A549 (cell line): Measurements from ENCODE around the gene KCNQ1. TPM values are rescaled to one million over a fixed set of nuclear protein-coding genes. Genes with fewer than 3 reads are reported as not detected.

Source experiments
- ATAC-seq, 2 experiments: fragments of 200-7000 bp in 1 of 2; fragments of >200 bp in 1 of 2; cut with Nextera tagmentation in 1 of 2; cut with Tn5 transposase in 1 of 2; 3 replicates each; pipeline versions ENCODE4 v1.8.0 to v1.9.1; 2018 to 2020; ENCODE audit warnings: mild to moderate bottlenecking in 1 of 2, moderate library complexity in 1 of 2
- CTCF ChIA-PET: fragments of 300-600 bp; sonication (Branson Sonifier 250); formaldehyde crosslinking; extraction: SDS; loops from one replicate; lab custom pipeline; 2021; ENCODE audit warnings: antibody characterized with exemption, inconsistent platforms; lab: Yijun Ruan, JAX
- POLR2A ChIA-PET: fragments of 350-600 bp; formaldehyde crosslinking; extraction: SDS; loops from one replicate; lab custom pipeline; 2021; ENCODE audit warnings: antibody characterized with exemption, inconsistent platforms; lab: Yijun Ruan, JAX
- DNase-seq, 2 experiments: peaks; one replicate each; pipeline versions ENCODE4 v3.0.0 to v3.0.0-alpha.2; 2011 to 2016; ENCODE audit warnings: low read depth in 1 of 2, low spot score in 1 of 2
- FAIRE-seq: peaks from 2 replicates; lab custom pipeline; 2011; peaks lifted over from hg19 to GRCh38; lab: Jason Lieb, UNC
- H3K27ac ChIP-seq, 2 experiments: fragments of >200 bp; sonication (Bioruptor Twin); formaldehyde crosslinking; 3 replicates each; pipeline ENCODE4 v1.5.1; 2016 to 2017
- H3K4me1 ChIP-seq: fragments of >200 bp; sonication (Bioruptor Twin); formaldehyde crosslinking; 3 replicates; pipeline ENCODE4 v1.6.1; 2016
- H3K4me2 ChIP-seq: fragments of >200 bp; sonication (Bioruptor Twin); formaldehyde crosslinking; 3 replicates; pipeline ENCODE4 v1.6.1; 2016
- H3K4me3 ChIP-seq: fragments of >200 bp; sonication (Bioruptor Twin); formaldehyde crosslinking; 3 replicates; pipeline ENCODE4 v1.5.1; 2016
- H3K9me3 ChIP-seq: fragments of >200 bp; sonication (Bioruptor Twin); formaldehyde crosslinking; 3 replicates; pipeline ENCODE4 v1.6.1; 2016
- BHLHE40 ChIP-seq: IDR thresholded peaks from 2 replicates; pipeline ENCODE4 v1.6.1; 2012; ENCODE audit warnings: low read depth, low read length, inconsistent platforms
- CTCF ChIP-seq: fragments of >200 bp; sonication (Bioruptor Twin); formaldehyde crosslinking; IDR thresholded peaks from 3 replicates; pipeline ENCODE4 v1.5.1; 2016
- E2F6 ChIP-seq: IDR thresholded peaks from 2 replicates; pipeline ENCODE4 v1.6.1; 2012; ENCODE audit warnings: low read depth, borderline replicate concordance
- EHF ChIP-seq: fragments of 250-450 bp; sonication (Bioruptor Pico); IDR thresholded peaks from 2 replicates; pipeline ENCODE4 v1.5.0; 2020; ENCODE audit warnings: mild to moderate bottlenecking
- EP300 ChIP-seq, 2 experiments: fragments of >200 bp; sonication (Bioruptor Twin); formaldehyde crosslinking; IDR thresholded peaks; 2 replicates in 1 of 2; 3 replicates in 1 of 2; pipeline ENCODE4 v1.6.1; 2016 to 2017
- FOSB ChIP-seq: fragments of 250-450 bp; sonication (Bioruptor Pico); IDR thresholded peaks from 2 replicates; pipeline ENCODE4 v1.5.0; 2020; ENCODE audit warnings: mild to moderate bottlenecking, moderate library complexity
- FOXS1 ChIP-seq: fragments of 250-450 bp; sonication (Bioruptor Pico); IDR thresholded peaks from 2 replicates; pipeline ENCODE4 v1.5.0; 2020; ENCODE audit warnings: mild to moderate bottlenecking, moderate library complexity
- HMGXB4 ChIP-seq: fragments of 250-450 bp; sonication (Bioruptor Pico); IDR thresholded peaks from 2 replicates; pipeline ENCODE4 v1.5.0; 2021; ENCODE audit warnings: mild to moderate bottlenecking, moderate library complexity, borderline replicate concordance
- KDM1A ChIP-seq: fragments of 200-600 bp; sonication (generic); IDR thresholded peaks from 2 replicates; pipeline ENCODE4 v1.6.1; 2016; ENCODE audit warnings: low read depth, mild to moderate bottlenecking
- MAX ChIP-seq: IDR thresholded peaks from 2 replicates; pipeline ENCODE4 v1.6.1; 2012
- POLR2A ChIP-seq: IDR thresholded peaks from 2 replicates; pipeline ENCODE4 v1.6.1; 2012; ENCODE audit warnings: mild to moderate bottlenecking, low read length
- RAD21 ChIP-seq, 2 experiments: fragments of >200 bp in 1 of 2; sonication (Bioruptor Twin) in 1 of 2; formaldehyde crosslinking in 1 of 2; IDR thresholded peaks in 1 of 2; conservative IDR thresholded peaks in 1 of 2; 2 replicates in 1 of 2; 3 replicates in 1 of 2; pipeline ENCODE4 v1.6.1; 2012 to 2018; ENCODE audit warnings: inconsistent platforms in 1 of 2
- RCOR1 ChIP-seq: fragments of 150-350 bp; IDR thresholded peaks from 2 replicates; pipeline ENCODE4 v1.6.1; 2014; ENCODE audit warnings: antibody characterized with exemption, low read length, low read depth
- RNF2 ChIP-seq: fragments of 200-600 bp; sonication (generic); IDR thresholded peaks from 2 replicates; pipeline ENCODE4 v1.6.1; 2016; ENCODE audit warnings: low read depth, mild to moderate bottlenecking, antibody characterized with exemption, moderate library complexity, borderline replicate concordance
- SMC3 ChIP-seq: fragments of >200 bp; sonication (Bioruptor Twin); formaldehyde crosslinking; IDR thresholded peaks from 3 replicates; pipeline ENCODE4 v1.6.1; 2018; ENCODE audit warnings: inconsistent platforms
- TFCP2L1 ChIP-seq: fragments of 250-450 bp; sonication (Bioruptor Pico); IDR thresholded peaks from 2 replicates; pipeline ENCODE4 v1.5.0; 2021; ENCODE audit warnings: mild to moderate bottlenecking
- WGBS: methylation state at CpG from one replicate; pipeline ENCODE4 v1.1.6; 2017; ENCODE audit errors: missing lambda C conversion rate; 5-methylcytosine and 5-hydroxymethylcytosine counted together
- polyA plus RNA-seq, 4 experiments: library from polyadenylated mRNA; depleted of rRNA in 3 of 4; stranded (reverse); fragments of >200 nt; fragmentation: RNase III in 1 of 4; extraction: RNeasy Plus Mini Kit Qiagen cat#74134 plus additional on column Dnase treatment in 1 of 4; gene quantifications; 2 replicates in 3 of 4; 3 replicates in 1 of 4; pipeline ENCODE4 v1.2.3, GENCODE V29; 2011 to 2017

Gene KCNQ1
- polyA plus RNA-seq, 2 of the 4 experiments (the other 2 are of a cell fraction) = 0.14 to 0.17 TPM

GRCh38 chr11:2419638-2420501 is 24.9 kb upstream of the KCNQ1 start (continued):
- TF ChIP-seq HMGXB4 (CRISPR knock-in tag) = no peak
- no peak for TF ChIP-seq EP300 (IDR thresholded peaks at IDR 0.05)
- TF ChIP-seq TFCP2L1 (CRISPR knock-in tag) = no peak
- TF ChIP-seq BHLHE40 = no peak
- TF ChIP-seq FOSB = no peak
- TF ChIP-seq RCOR1 = no peak

- peak; percentile 69 to 91 for DNase-seq
- 2% methylated on average over 14 of the region's 44 CpGs for WGBS
- Histone ChIP-seq H3K9me3 (no peaks in the 10 kb centered on the region), H3K4me1 (no peaks in the 10 kb centered on the region), H3K4me2 (peak overlapping the region; percentile 45), H3K4me3 (no peak overlapping the region), H3K27ac (peak overlapping the region in 1 of 2 experiments; percentile 62; a peak in 3 of 6 replicates)
- POLR2A ChIA-PET = no interaction called here
- FAIRE-seq = no peak
- no peak for TF ChIP-seq POLR2A
- peak; percentile 88 for TF ChIP-seq SMC3
- TF ChIP-seq CTCF = peak; percentile 84
- peak; percentile 92 for TF ChIP-seq RAD21 (conservative IDR thresholded peaks at IDR 0.05 in 1 of 2, IDR thresholded peaks at IDR 0.05 in 1 of 2)
- ATAC-seq = peak; percentile 90 to 97
- CTCF ChIA-PET = interaction anchor here (0.6 to 31.0 kb wide), 76 partner anchors 11 to 738 kb away, joined by 3 to 903 read pairs (median 4); partner anchors contain the start of genes C11orf21, CD81, TH and TSPAN32
Measured at GRCh38 chr11:2420502-2421225, 24.1 kb upstream of the KCNQ1 start.

- Histone ChIP-seq H3K4me2 (no peak overlapping the region; the same call in 2 of the 3 replicates), H3K4me3 (no peak overlapping the region), H3K27ac (no peak overlapping the region), H3K4me1 (no peaks in the 10 kb centered on the region)
- FAIRE-seq (no peak), DNase-seq (no peak), ATAC-seq (peak; percentile 1 to 4; a peak in 1 of 6 replicates)
- POLR2A ChIA-PET = no interaction called here
- CTCF ChIA-PET = interaction anchor here (0.6 to 31.0 kb wide), 68 partner anchors 10 to 739 kb away, joined by 3 to 903 read pairs (median 4); partner anchors contain the start of genes C11orf21, CD81, TH and TSPAN32
- 73% methylated on average over 8 of the region's 19 CpGs for WGBS
- TF ChIP-seq FOXS1 (CRISPR knock-in tag) (no peak), EHF (CRISPR knock-in tag) (no peak), E2F6 (no peak), RAD21 (conservative IDR thresholded peaks at IDR 0.05 in 1 of 2, IDR thresholded peaks at IDR 0.05 in 1 of 2) (no peak), RNF2 (no peak), MAX (no peak), KDM1A (no peak)
- TF ChIP-seq, all 56 proteins: peak for 0
- H3K9me3 ChIP-seq = no peaks in the 10 kb centered on the region
Measured at GRCh38 chr11:2421226-2421994, 23.4 kb upstream of the KCNQ1 start.
